GM12801 (cell line): Measurements from ENCODE around the gene PSMG3.

Experiments used
- CTCF ChIP-seq: IDR thresholded peaks from one replicate; pipeline ENCODE4 v1.5.1; 2011; ENCODE audit warnings: control low read depth; ENCODE audit not compliant: insufficient read length; ENCODE audit errors: extremely low read depth

The PSMG3 gene

GRCh38 chr7:1554333-1555045 is 15.3 kb downstream of the PSMG3 start:
- TF ChIP-seq CTCF, result no peak

GRCh38 chr7:1553512-1554210 is 16.2 kb downstream of the PSMG3 start:
- TF ChIP-seq CTCF, result no peak

GRCh38 chr7:1552200-1552599 is 17.6 kb downstream of the PSMG3 start:
- TF ChIP-seq CTCF, result no peak

- TF ChIP-seq CTCF, result no peak
These were observed 19.0 kb downstream of the PSMG3 start for GRCh38 chr7:1550846-1551155.

- no peak for TF ChIP-seq CTCF
These were observed 19.6 kb downstream of the PSMG3 start for GRCh38 chr7:1550005-1550845.

- TF ChIP-seq CTCF, result no peak
These were observed 20.4 kb downstream of the PSMG3 start for GRCh38 chr7:1549357-1550004.

- no peak for TF ChIP-seq CTCF
These were observed 20.9 kb downstream of the PSMG3 start for GRCh38 chr7:1548944-1549343.
